ENCODE results near the gene CEP131.

DNA sequence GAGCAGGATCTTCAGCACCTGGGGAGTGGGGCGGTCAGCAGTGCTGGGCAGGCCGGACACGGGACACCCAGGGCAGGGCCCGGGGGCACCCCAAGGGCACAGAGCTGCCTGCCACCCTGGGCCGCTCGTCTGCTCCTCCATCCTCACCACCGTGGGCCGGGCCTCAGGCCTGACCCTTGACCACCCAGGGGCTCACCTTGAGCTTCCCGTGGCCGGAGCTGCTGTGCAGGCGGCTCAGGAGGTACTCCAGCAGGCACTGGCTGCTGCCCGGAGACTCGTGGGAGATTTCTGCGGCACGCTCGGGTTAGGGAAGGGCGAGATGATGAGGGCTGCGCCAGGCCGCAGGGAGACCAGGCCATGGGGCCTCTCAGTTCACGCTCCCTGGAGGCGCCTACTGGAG, 14.0 kb upstream of the CEP131 start:
- TF ChIP-seq POLR2AphosphoS5 (IDR thresholded peaks at IDR 0.05; ENCODE audit: low read depth, low read length) (no peak), POLR2A (IDR thresholded peaks at IDR 0.05; ENCODE audit: low read depth, low read length) (no peak)

All from GM12891 (cell line).